Right lobe of liver (tissue), 6 donors: ENCODE results near the gene EEFSEC. TPM values are rescaled to one million over a fixed set of nuclear protein-coding genes. Genes with fewer than 3 reads are reported as not detected.

Experiments
- ATAC-seq, 4 donors: fragments of 200-7000 bp; cut with Tn5 transposase; one replicate each; pipeline ENCODE4 v1.9.1; 2020; ENCODE audit warnings: mild to moderate bottlenecking in 4 of 4, moderate library complexity in 4 of 4
- DNase-seq, 3 donors: peaks; one replicate each; pipeline ENCODE4 v3.0.0-alpha.2; 2020
- H3K27ac ChIP-seq, 3 donors: fragments of 200-600 bp; one replicate each; pipeline ENCODE4 v1.8.0; 2022
- H3K27me3 ChIP-seq, 2 donors: fragments of 200-600 bp; one replicate each; pipeline ENCODE4 v1.8.0; 2022
- H3K36me3 ChIP-seq, 4 donors: fragments of 200-600 bp; sonication (generic) in 1 of 4; one replicate each; pipeline versions ENCODE4 v1.5.1 to v1.8.0; 2017 to 2022; ENCODE audit warnings: control low read depth in 1 of 4
- H3K4me1 ChIP-seq, 4 donors: fragments of 200-600 bp; sonication (generic) in 1 of 4; one replicate each; pipeline versions ENCODE4 v1.5.1 to v1.8.0; 2017 to 2022; ENCODE audit warnings: control low read depth in 1 of 4
- H3K4me3 ChIP-seq, 3 donors: fragments of 200-600 bp; one replicate each; pipeline ENCODE4 v1.8.0; 2022
- H3K9me3 ChIP-seq, 4 donors: fragments of 200-600 bp; sonication (generic) in 1 of 4; one replicate each; pipeline versions ENCODE4 v1.5.1 to v1.8.0; 2017 to 2022; ENCODE audit warnings: control low read depth in 1 of 4
- POLR2A ChIP-seq: fragments of 450-650 bp; IDR thresholded peaks from one replicate; pipeline ENCODE4 v1.6.1; 2017; ENCODE audit warnings: antibody characterized with exemption, mild to moderate bottlenecking
- WGBS: methylation state at CpG from one replicate; pipeline ENCODE4 v1.1.6; 2018; ENCODE audit warnings: low coverage, low lambda C conversion rate; ENCODE audit not compliant: insufficient coverage; ENCODE audit errors: missing lambda C conversion rate; 5-methylcytosine and 5-hydroxymethylcytosine counted together
- intact Hi-C, 2 donors: fragments of 100-400 bp; cut with DNase I; formaldehyde crosslinking; loops; one replicate each; pipeline versions ENCODE4 v1.11.2 to v1.14.1; 2022
- total RNA-seq, 6 experiments: library from RNA; depleted of rRNA in 2 of 6; stranded (reverse); fragments of >200 nt in 2 of 6; fragmentation: NEBNext Ultra II Directional in 3 of 6; extraction: Animal tissue kit (Norgen Biotek cat#: 25700) in 3 of 6; gene quantifications; one replicate each; pipeline versions ENCODE4 v1.1.0 to v1.2.4, GENCODE V29; 2016 to 2023
- TF ChIP-seq, protein P1 (sequence below), 4 donors: fragments of 200-600 bp in 3 of 4; fragments of 450-650 bp in 1 of 4; IDR thresholded peaks; one replicate each; pipeline versions ENCODE4 v1.5.1 to v1.8.0; 2016 to 2022; ENCODE audit warnings: antibody characterized with exemption in 4 of 4, mild to moderate bottlenecking in 2 of 4
- donor health status: DM: no; HTN: yes; CAD: no.
- donor health status: DM: no; HTN: no; CAD: no.
- donor health status: DM: no; HTN: no; CAD: no.
- donor health status: DM: no; HTN: yes; CAD: no.
- donor health status: DM: no; HTN: yes; CAD: no.

The EEFSEC gene
- total RNA-seq, 6 experiments from 2014 or later = 10.1 to 24.0 (median 13.4) TPM

DNA sequence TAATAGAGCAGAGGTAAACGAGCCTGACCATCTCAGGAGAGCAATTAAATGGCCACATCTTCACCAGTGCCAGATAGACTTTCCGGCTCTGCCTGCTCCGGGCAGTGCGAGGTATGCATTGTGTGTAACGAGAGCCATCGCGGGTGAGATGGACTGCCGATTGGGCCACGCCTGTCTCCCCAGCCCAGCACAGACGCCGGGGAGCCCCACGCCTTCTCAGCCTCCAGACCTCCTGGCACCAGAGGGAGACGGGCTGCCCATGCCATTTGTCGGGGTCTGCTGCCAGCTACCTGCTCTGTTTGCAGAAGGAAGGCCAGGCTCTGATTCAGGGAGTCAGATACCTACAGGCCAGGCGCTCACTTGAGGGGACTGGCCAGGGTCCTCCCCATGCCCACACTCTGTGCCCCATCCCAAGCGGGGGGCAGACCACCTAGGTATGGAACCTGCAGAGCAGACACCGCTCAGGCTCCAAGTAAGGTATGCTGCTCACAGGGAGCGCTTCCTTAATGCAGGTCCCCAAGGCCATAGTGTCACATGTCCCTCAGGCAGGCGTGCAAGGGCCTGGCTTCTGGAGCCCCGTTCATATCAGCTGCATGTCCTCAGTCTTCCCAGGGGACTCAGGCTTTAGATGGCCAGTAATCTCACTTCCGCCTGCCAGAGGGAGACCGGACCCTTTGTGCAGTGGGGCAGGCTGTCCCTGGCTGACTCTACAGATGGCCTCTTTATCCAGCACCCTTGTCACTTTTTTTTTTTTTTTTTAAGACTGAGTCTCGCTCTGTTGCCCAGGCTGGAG is 251.2 kb downstream of the EEFSEC start:
- Histone ChIP-seq H3K36me3 (no peaks in the 10 kb centered on the region), H3K4me3 (no peak overlapping the region), H3K4me1 (no peaks in the 10 kb centered on the region), H3K9me3 (no peaks in the 10 kb centered on the region), H3K27ac (no peak overlapping the region), H3K27me3 (no peaks in the 10 kb centered on the region)
- TF ChIP-seq POLR2A = no peak
- TF ChIP-seq, protein P1, sequence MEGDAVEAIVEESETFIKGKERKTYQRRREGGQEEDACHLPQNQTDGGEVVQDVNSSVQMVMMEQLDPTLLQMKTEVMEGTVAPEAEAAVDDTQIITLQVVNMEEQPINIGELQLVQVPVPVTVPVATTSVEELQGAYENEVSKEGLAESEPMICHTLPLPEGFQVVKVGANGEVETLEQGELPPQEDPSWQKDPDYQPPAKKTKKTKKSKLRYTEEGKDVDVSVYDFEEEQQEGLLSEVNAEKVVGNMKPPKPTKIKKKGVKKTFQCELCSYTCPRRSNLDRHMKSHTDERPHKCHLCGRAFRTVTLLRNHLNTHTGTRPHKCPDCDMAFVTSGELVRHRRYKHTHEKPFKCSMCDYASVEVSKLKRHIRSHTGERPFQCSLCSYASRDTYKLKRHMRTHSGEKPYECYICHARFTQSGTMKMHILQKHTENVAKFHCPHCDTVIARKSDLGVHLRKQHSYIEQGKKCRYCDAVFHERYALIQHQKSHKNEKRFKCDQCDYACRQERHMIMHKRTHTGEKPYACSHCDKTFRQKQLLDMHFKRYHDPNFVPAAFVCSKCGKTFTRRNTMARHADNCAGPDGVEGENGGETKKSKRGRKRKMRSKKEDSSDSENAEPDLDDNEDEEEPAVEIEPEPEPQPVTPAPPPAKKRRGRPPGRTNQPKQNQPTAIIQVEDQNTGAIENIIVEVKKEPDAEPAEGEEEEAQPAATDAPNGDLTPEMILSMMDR (IDR thresholded peaks at IDR 0.05) = no peak
- no peak for DNase-seq
- no peak for ATAC-seq
- 100% methylated on average over 1 of the region's 23 CpGs for WGBS
- intact Hi-C loops = no loop called here

DNA sequence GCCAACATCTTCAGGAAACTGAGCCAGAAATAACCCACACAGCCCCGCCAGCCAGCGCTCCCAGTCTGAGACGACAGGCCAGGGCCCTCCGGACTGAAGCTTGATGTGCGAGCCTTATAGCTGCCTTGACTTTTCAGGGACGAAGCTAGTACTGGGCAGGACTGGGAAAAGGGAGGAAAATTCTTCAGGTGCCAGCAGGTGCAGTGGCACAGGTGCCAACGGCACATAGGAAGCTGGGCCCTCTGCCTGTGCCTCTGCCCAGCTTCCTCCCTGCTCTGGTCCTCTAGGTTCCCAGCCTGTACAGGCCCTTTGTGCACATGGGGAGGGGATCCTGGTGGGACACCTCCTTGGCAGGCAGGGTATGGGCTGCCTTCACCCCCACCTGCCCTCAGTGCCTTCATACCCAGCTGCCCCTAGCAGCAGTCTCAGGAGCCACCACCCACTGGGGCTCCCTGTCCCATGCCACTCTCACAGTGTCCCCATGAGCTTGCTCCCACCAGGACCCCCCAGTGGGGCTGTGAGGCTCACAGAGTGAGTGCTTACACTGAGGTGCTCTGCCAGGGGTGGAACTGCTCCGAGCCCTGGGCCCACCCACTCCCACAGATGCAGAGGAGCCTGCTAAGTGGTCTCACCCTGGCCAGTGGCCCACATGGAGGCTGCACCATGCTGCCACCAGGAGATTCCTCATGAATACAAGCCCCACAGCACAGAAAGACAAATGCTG is 252.4 kb downstream of the EEFSEC start:
- TF ChIP-seq POLR2A = no peak
- TF ChIP-seq, protein P1 (IDR thresholded peaks at IDR 0.05) = no peak
- DNase-seq = no peak
- no peaks in the 10 kb centered on the region for H3K9me3 ChIP-seq
- H3K4me3 ChIP-seq = no peak overlapping the region
- H3K36me3 ChIP-seq = no peaks in the 10 kb centered on the region
- WGBS = 100% methylated on average over 1 of the region's 8 CpGs
- intact Hi-C loops = no loop called here
- no peak overlapping the region for H3K27ac ChIP-seq
- no peaks in the 10 kb centered on the region for H3K4me1 ChIP-seq
- no peak for ATAC-seq
- H3K27me3 ChIP-seq = no peaks in the 10 kb centered on the region

GRCh38 chr3:128407247-128407646 is 254.0 kb downstream of the EEFSEC start:
- no peak overlapping the region for H3K27ac ChIP-seq
- ATAC-seq (no peak), DNase-seq (no peak)
- no peaks in the 10 kb centered on the region for H3K36me3 ChIP-seq
- no CpG with 5 or more reads among the region's 7 CpGs for WGBS
- no peaks in the 10 kb centered on the region for H3K9me3 ChIP-seq
- intact Hi-C loops = no loop called here
- H3K27me3 ChIP-seq = no peaks in the 10 kb centered on the region
- no peak overlapping the region for H3K4me3 ChIP-seq
- TF ChIP-seq POLR2A = no peak
- TF ChIP-seq, protein P1 (IDR thresholded peaks at IDR 0.05) = no peak
- H3K4me1 ChIP-seq = no peaks in the 10 kb centered on the region

- TF ChIP-seq, protein P1 (IDR thresholded peaks at IDR 0.05) = no peak
- no peak for TF ChIP-seq POLR2A
- intact Hi-C loops = no loop called here
These were observed 254.9 kb downstream of the EEFSEC start for GRCh38 chr3:128408012-128408692.

More at GRCh38 chr3:128408012-128408692, 254.9 kb downstream of the EEFSEC start:
- Histone ChIP-seq H3K4me1 (no peaks in the 10 kb centered on the region), H3K9me3 (no peaks in the 10 kb centered on the region), H3K27me3 (no peaks in the 10 kb centered on the region), H3K27ac (no peak overlapping the region), H3K4me3 (no peak overlapping the region), H3K36me3 (no peaks in the 10 kb centered on the region)
- WGBS = no CpG with 5 or more reads among the region's 19 CpGs
- ATAC-seq (peak in 1 of 4 donors; percentile 3), DNase-seq (no peak)
